ENCODE measurements around the gene AQP10.

DNA sequence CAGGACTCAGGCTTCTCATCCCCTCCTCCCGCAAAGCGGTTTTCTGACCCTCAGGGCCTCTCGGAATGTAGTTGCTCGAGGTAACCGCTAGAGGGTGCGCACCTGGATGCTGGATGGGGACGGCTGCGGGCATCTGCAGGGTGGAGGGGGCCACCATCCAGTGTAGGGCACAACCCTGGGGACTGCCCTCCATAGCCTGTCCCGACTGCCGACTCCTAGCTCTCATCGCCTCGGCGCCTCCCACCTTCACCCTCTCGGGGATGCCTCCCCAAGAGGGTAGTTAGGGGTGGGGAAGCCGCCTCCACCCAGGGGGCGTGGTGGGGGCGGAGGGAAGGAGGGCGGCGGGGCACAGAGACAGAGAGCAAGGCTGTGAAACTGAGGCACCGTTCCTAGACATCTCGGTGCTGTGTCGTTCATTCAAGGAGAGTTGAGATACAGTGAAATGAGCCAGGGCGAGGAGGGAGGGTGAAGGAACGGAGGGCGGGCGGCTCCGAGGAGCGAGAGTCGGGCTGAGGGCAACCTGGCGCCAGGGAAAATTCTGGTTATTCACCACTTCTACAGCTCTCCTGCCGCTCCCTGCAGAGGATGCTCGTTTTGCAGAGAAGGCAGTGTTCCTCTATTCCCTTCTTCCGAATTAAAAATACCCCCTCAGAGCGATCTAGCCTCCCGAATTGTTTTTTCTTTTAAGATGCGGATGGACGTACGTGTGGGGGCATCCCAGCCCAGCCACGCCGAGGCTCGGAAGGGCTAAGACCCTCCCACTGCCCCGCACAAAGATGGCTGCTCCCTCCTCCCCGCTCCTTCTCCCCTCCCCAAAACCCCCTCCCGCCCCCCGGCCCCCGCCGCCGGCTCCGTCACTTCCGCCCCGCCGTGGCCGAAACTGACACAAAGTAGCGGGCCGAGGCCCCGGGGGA is 4.0 kb downstream of the AQP10 start, which contains the start of gene ATP8B2:
- TF ChIP-seq RXRA (IDR thresholded peaks at IDR 0.05; ENCODE audit: borderline replicate concordance, low read depth) (no peak), GABPA (IDR thresholded peaks at IDR 0.05; ENCODE audit: low read depth) (peak; percentile 56; the same call in 1 of the 2 replicates), NFIC (IDR thresholded peaks at IDR 0.05; ENCODE audit: borderline replicate concordance) (no peak), EZH2phosphoT487 (IDR thresholded peaks at IDR 0.05; ENCODE audit: borderline replicate concordance, low read depth) (no peak), EP300 (IDR thresholded peaks at IDR 0.05; ENCODE audit: borderline replicate concordance in 1 of 2, low read depth in 1 of 2, low read length in 1 of 2) (no peak)
- TF ChIP-seq, protein P1, sequence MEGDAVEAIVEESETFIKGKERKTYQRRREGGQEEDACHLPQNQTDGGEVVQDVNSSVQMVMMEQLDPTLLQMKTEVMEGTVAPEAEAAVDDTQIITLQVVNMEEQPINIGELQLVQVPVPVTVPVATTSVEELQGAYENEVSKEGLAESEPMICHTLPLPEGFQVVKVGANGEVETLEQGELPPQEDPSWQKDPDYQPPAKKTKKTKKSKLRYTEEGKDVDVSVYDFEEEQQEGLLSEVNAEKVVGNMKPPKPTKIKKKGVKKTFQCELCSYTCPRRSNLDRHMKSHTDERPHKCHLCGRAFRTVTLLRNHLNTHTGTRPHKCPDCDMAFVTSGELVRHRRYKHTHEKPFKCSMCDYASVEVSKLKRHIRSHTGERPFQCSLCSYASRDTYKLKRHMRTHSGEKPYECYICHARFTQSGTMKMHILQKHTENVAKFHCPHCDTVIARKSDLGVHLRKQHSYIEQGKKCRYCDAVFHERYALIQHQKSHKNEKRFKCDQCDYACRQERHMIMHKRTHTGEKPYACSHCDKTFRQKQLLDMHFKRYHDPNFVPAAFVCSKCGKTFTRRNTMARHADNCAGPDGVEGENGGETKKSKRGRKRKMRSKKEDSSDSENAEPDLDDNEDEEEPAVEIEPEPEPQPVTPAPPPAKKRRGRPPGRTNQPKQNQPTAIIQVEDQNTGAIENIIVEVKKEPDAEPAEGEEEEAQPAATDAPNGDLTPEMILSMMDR (IDR thresholded peaks at IDR 0.05), result peak; percentile 96
